Smooth muscle cell (in vitro differentiated cells): Measurements from ENCODE around the gene TSPAN7. TPM values are rescaled to one million over a fixed set of nuclear protein-coding genes. Genes with fewer than 3 reads are reported as not detected.

Source experiments
- DNase-seq: peaks from one replicate; lab custom pipeline; 2025; ENCODE audit not compliant: unreplicated experiment; lab: John Stamatoyannopoulos, UW
- H2AFZ ChIP-seq: fragments of 200-600 bp; sonication (generic); 2 replicates; pipeline ENCODE4 v1.6.0; 2016; ENCODE audit warnings: antibody characterized with exemption, low read depth, mild to moderate bottlenecking
- H3F3A ChIP-seq: fragments of 200-600 bp; sonication (generic); 2 replicates; pipeline ENCODE4 v1.6.0; 2017; ENCODE audit warnings: antibody characterized with exemption, low read depth
- H3K27ac ChIP-seq: fragments of 200-600 bp; sonication (generic); 2 replicates; pipeline ENCODE4 v1.5.1; 2016; ENCODE audit warnings: low read depth, mild to moderate bottlenecking
- H3K27me3 ChIP-seq: fragments of 200-600 bp; sonication (generic); 2 replicates; pipeline ENCODE4 v1.6.1; 2016; ENCODE audit warnings: low read depth, mild to moderate bottlenecking
- H3K36me3 ChIP-seq: fragments of 200-600 bp; sonication (generic); 2 replicates; pipeline ENCODE4 v1.5.1; 2016; ENCODE audit warnings: low read depth
- H3K4me1 ChIP-seq: fragments of 200-600 bp; sonication (generic); 2 replicates; pipeline ENCODE4 v1.5.1; 2016; ENCODE audit warnings: low read depth
- H3K4me2 ChIP-seq: fragments of 200-600 bp; sonication (generic); 2 replicates; pipeline ENCODE4 v1.6.0; 2016; ENCODE audit warnings: mild to moderate bottlenecking
- H3K4me3 ChIP-seq: fragments of 200-600 bp; sonication (generic); 2 replicates; pipeline ENCODE4 v1.5.1; 2016; ENCODE audit warnings: mild to moderate bottlenecking
- H3K79me2 ChIP-seq: fragments of 200-600 bp; sonication (generic); 2 replicates; pipeline ENCODE4 v1.6.0; 2016; ENCODE audit warnings: low read depth, mild to moderate bottlenecking
- H3K9ac ChIP-seq: fragments of 200-600 bp; sonication (generic); 2 replicates; pipeline ENCODE4 v1.6.0; 2016; ENCODE audit warnings: low read depth
- H3K9me3 ChIP-seq: fragments of 200-600 bp; sonication (generic); replicated peaks from 2 replicates; pipeline ENCODE4 v1.5.1; 2016; ENCODE audit warnings: low read depth
- H4K20me1 ChIP-seq: fragments of 200-600 bp; sonication (generic); 2 replicates; pipeline ENCODE4 v1.6.0; 2016; ENCODE audit warnings: low read depth
- CTCF ChIP-seq: fragments of 200-600 bp; sonication (generic); IDR thresholded peaks from 2 replicates; pipeline ENCODE4 v1.5.1; 2017; ENCODE audit warnings: borderline replicate concordance, mild to moderate bottlenecking, antibody characterized with exemption; ENCODE audit not compliant: insufficient read depth, poor library complexity, severe bottlenecking
- WGBS: methylation state at CpG from one replicate; pipeline ENCODE4 v1.1.7; 2016; ENCODE audit warnings: low lambda C conversion rate; 5-methylcytosine and 5-hydroxymethylcytosine counted together
- polyA plus RNA-seq: library from polyadenylated mRNA; unstranded; fragments of >200 nt; fragmentation: Nextera tagmentation; extraction: Ambion mirVana; gene quantifications from 2 replicates; pipeline ENCODE4 v1.2.1, GENCODE V29; 2016
- total RNA-seq: library from RNA; depleted of rRNA; stranded (reverse); fragments of >200 nt; gene quantifications from 2 replicates; pipeline ENCODE4 v1.2.3, GENCODE V29; 2014

TSPAN7 gene
- total and polyA plus RNA-seq, 2 experiments from 2014 or later, result 1.5 to 3.9 TPM

- Histone ChIP-seq H3K79me2 (no peaks in the 10 kb centered on the region), H3K27me3 (no peaks in the 10 kb centered on the region), H3K4me2 (no peak overlapping the region), H3F3A (no peaks in the 10 kb centered on the region), H3K9ac (no peak overlapping the region), H3K9me3 (no peaks in the 10 kb centered on the region), H3K4me1 (no peaks in the 10 kb centered on the region), H2AFZ (no peak overlapping the region), H4K20me1 (no peaks in the 10 kb centered on the region), H3K36me3 (no peaks in the 10 kb centered on the region), H3K4me3 (no peak overlapping the region), H3K27ac (no peak overlapping the region)
- no peak for DNase-seq
- WGBS, result 84% methylated on average over 2 of the region's 2 CpGs
- no peak for TF ChIP-seq CTCF
Observed at GRCh38 chrX:38578167-38578566, 16.8 kb downstream of the TSPAN7 start.

GRCh38 chrX:38583181-38583580, 21.8 kb downstream of the TSPAN7 start:
- Histone ChIP-seq H3K4me2 (no peak overlapping the region), H3K27ac (no peak overlapping the region), H3K4me1 (no peaks in the 10 kb centered on the region), H4K20me1 (no peaks in the 10 kb centered on the region), H3K27me3 (no peaks in the 10 kb centered on the region), H3K36me3 (no peaks in the 10 kb centered on the region), H3K4me3 (no peak overlapping the region), H3K9me3 (no peaks in the 10 kb centered on the region), H3K79me2 (no peaks in the 10 kb centered on the region), H3F3A (no peaks in the 10 kb centered on the region), H3K9ac (no peak overlapping the region), H2AFZ (no peak overlapping the region)
- DNase-seq, result no peak
- TF ChIP-seq CTCF, result no peak
- 89% methylated on average over 5 of the region's 5 CpGs for WGBS

GRCh38 chrX:38594434-38594833, 33.1 kb downstream of the TSPAN7 start:
- H3K27me3 ChIP-seq, result no peaks in the 10 kb centered on the region
- no peak overlapping the region for H2AFZ ChIP-seq
- H3K27ac ChIP-seq, result no peak overlapping the region
- no peaks in the 10 kb centered on the region for H3K9me3 ChIP-seq
- H3K36me3 ChIP-seq, result no peaks in the 10 kb centered on the region
- H3K79me2 ChIP-seq, result no peaks in the 10 kb centered on the region
- no peaks in the 10 kb centered on the region for H3F3A ChIP-seq
- H3K4me2 ChIP-seq, result no peak overlapping the region
- no peaks in the 10 kb centered on the region for H4K20me1 ChIP-seq
- H3K4me3 ChIP-seq, result no peak overlapping the region
- TF ChIP-seq CTCF, result no peak
- H3K9ac ChIP-seq, result no peak overlapping the region
- no peak for DNase-seq
- no peaks in the 10 kb centered on the region for H3K4me1 ChIP-seq
- 65% methylated on average over 2 of the region's 2 CpGs for WGBS

- TF ChIP-seq CTCF, result no peak
- no peaks in the 10 kb centered on the region for H3K36me3 ChIP-seq
- 20% methylated on average over 1 of the region's 1 CpG for WGBS
- no peak overlapping the region for H3K9ac ChIP-seq
- no peak overlapping the region for H3K4me3 ChIP-seq
- H3K9me3 ChIP-seq, result no peaks in the 10 kb centered on the region
- H3K79me2 ChIP-seq, result no peaks in the 10 kb centered on the region
- no peak overlapping the region for H3K4me2 ChIP-seq
- H4K20me1 ChIP-seq, result no peaks in the 10 kb centered on the region
- H3K27me3 ChIP-seq, result no peaks in the 10 kb centered on the region
- H3K27ac ChIP-seq, result no peak overlapping the region
- H3K4me1 ChIP-seq, result no peaks in the 10 kb centered on the region
- DNase-seq, result no peak
- no peak overlapping the region for H2AFZ ChIP-seq
- H3F3A ChIP-seq, result no peaks in the 10 kb centered on the region
Observed at GRCh38 chrX:38595801-38596200, 34.5 kb downstream of the TSPAN7 start.
